ENCODE measurements around the gene GRIK4.

The GRIK4 gene

DNA sequence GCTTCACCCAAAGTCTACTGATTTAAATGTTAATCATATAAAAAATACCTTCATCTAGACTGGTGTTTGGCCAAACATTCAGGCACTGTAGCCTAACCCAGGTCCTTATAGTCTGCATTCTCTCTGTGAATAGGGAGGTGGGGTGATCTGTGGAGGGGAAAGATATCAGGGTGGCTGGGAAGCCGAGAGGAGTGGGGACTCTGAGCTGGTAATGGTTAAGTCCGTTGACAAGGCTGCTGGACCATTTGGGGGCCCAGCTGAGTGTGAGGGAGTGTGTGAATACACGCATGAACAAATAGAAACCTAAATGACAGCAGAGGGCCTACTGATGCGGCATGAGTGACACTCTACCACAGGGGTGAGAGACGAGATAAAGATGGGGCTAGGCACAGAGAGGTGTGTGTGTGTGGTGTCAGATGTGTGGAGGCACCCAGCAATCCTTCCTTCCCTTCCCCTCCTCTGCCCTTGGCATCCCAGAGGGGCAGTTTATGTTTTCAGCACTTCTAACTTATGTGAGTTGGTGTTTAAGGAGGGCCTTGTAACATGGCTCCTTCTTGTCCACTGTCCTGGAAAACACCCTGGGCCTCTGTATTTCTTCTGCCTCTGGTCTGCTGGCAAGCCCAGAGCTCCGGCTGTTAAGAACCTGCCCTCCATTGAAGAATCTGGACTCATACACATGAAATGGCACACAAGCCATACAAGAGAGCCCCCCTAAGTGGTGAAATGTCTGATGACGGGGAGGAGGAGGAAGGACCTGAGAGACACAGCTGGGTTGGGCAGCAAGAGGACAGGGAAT lies 263.2 kb downstream of the GRIK4 start:
- H3K4me3 ChIP-seq (ENCODE audit: low read length) = no peak overlapping the region
- no peak for DNase-seq (ENCODE audit: low read depth)
- TF ChIP-seq, protein P1, sequence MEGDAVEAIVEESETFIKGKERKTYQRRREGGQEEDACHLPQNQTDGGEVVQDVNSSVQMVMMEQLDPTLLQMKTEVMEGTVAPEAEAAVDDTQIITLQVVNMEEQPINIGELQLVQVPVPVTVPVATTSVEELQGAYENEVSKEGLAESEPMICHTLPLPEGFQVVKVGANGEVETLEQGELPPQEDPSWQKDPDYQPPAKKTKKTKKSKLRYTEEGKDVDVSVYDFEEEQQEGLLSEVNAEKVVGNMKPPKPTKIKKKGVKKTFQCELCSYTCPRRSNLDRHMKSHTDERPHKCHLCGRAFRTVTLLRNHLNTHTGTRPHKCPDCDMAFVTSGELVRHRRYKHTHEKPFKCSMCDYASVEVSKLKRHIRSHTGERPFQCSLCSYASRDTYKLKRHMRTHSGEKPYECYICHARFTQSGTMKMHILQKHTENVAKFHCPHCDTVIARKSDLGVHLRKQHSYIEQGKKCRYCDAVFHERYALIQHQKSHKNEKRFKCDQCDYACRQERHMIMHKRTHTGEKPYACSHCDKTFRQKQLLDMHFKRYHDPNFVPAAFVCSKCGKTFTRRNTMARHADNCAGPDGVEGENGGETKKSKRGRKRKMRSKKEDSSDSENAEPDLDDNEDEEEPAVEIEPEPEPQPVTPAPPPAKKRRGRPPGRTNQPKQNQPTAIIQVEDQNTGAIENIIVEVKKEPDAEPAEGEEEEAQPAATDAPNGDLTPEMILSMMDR (conservative IDR thresholded peaks at IDR 0.05; ENCODE audit: low read length) = no peak

DNA sequence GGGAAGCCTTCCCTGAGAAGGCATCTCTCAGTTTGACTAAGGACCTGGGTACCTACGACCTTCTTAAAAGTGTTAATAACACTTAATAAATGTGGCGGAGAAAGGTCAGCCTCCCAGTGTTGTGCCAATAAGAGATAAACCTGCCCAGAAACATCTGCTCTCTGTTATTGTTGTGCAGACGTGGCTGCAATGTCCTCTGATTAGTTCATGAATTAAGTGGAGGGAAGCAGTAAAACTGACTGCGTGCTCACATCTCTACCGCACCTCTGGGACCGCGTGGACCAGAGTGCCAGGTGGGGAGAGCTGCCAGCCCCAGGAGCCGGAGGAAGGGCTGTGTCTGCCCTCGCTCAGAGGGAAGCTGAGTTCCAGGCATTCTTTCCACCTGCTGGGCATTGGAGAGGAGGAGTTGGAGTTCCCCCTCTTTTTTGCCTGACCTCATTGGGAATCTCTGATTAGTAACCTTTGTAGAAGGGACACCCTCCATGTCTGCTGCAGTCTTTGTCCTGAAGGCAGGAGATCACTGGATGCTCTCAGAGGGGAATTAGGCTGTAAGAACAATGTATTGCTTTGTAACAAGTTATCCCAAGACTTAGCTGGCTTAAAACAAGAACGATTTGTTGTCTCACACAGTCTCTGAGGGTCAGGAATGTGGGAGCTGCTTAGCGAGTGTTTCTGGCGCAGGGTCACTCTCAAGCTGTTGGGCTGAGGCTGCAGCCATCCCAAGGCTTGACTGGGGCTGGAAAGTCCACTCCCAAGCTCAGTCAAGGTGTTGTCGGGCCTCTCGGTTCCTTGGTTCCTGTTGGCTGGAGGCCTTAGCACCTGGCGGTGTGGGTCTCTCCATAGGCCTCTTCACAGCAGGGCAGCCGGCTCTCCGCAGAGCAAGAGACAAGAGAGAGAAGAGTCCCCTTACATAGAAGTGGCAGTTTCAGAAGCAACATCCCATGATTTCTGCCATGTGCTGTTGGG lies 264.7 kb downstream of the GRIK4 start:
- no peak overlapping the region for H3K4me3 ChIP-seq (ENCODE audit: low read length)
- no peak for DNase-seq (ENCODE audit: low read depth)
- TF ChIP-seq, protein P1 (conservative IDR thresholded peaks at IDR 0.05; ENCODE audit: low read length) = no peak

DNA sequence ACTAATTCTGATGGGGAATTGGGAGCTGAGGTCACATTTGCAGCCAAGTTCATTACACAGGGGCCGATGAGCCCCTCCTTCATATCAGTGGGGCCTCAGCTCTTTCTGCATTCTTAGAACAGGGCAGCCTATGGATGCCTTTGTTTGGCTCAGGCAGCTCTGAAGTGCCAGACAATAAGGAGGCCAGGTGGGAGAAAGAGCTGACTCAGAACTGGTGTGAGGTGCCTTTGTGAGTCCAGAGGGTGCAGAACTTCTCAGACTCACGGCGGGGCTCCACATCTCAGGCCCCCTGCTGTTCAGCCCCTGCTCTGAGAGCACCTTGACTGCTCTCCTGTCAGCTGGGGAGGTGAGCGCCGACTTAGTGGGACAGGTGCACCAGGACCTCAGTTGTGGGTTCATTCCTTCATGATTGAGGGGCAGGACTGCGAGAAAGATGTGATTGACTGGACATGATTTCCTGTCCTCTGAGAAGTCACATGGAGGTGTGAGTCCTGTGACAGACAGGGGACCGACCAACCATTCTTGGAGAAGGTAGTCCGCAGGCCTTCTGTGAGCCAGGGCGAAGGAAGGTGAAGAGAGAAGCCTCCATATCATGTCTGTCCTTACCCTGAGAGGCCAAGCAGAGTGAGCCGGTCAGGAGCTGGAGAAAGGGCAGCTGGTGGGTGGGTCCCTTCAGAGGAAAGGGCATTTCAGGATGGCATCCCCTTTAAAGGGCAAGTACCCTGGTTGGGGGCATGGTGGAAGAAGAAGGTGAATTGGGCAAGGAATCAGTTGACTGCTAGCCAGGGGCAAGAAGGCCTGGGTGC lies 267.3 kb downstream of the GRIK4 start:
- no peak for DNase-seq (ENCODE audit: low read depth)
- H3K4me3 ChIP-seq (ENCODE audit: low read length) = no peak overlapping the region
- TF ChIP-seq, protein P1 (conservative IDR thresholded peaks at IDR 0.05; ENCODE audit: low read length) = no peak

DNA sequence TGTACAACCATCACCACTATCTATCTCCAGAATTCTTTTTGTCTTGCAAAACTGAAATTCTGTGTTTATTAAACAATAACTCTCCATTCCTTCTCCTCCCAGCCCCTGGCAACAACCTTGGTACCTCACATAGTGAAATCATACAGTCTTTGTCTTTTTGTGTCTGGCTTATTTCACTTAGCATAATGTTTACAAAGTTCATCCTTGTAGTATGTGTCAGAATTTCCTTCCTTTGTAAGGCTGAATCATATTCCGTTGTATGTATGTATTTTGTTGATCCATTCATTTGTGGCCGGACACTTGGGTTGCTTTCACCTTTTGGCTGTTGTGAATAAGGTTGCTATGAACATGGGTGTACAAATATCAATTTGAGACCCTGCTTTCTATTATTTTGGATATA lies 268.7 kb downstream of the GRIK4 start:
- TF ChIP-seq, protein P1 (conservative IDR thresholded peaks at IDR 0.05; ENCODE audit: low read length) = no peak
- no peak overlapping the region for H3K4me3 ChIP-seq (ENCODE audit: low read length)
- no peak for DNase-seq (ENCODE audit: low read depth)

DNA sequence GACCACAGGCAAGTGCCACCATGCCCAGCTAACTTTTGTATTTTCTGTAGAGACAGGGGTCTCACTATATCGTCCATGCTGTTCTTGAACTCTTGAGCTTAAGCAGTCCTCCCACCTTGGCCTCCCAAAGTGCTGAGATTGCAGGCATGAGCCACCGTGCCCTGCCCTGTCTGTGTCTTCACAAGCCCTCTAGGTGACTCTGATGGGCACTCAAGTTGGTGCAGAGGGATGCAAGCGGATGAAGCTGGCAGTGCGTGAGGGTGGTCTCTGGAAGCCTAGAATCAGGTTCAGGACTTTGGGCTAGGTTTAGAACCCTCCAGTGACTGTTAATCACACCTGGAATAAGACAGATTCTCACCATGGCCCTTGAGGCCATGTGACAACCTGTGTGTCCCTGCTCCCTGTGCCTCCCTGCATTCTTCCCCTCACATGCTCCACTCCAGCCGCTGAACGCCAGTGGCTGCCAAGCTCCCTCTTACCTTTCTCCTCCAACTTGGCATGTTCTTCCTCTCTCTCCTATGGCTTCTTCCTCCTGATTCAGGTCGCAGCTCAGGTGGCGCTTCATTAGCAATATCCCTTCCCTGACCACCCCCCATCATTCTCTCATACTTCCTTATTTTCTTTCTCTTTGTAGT lies 270.1 kb downstream of the GRIK4 start:
- no peak for DNase-seq (ENCODE audit: low read depth)
- H3K4me3 ChIP-seq (ENCODE audit: low read length) = no peak overlapping the region
- TF ChIP-seq, protein P1 (conservative IDR thresholded peaks at IDR 0.05; ENCODE audit: low read length) = no peak

DNA sequence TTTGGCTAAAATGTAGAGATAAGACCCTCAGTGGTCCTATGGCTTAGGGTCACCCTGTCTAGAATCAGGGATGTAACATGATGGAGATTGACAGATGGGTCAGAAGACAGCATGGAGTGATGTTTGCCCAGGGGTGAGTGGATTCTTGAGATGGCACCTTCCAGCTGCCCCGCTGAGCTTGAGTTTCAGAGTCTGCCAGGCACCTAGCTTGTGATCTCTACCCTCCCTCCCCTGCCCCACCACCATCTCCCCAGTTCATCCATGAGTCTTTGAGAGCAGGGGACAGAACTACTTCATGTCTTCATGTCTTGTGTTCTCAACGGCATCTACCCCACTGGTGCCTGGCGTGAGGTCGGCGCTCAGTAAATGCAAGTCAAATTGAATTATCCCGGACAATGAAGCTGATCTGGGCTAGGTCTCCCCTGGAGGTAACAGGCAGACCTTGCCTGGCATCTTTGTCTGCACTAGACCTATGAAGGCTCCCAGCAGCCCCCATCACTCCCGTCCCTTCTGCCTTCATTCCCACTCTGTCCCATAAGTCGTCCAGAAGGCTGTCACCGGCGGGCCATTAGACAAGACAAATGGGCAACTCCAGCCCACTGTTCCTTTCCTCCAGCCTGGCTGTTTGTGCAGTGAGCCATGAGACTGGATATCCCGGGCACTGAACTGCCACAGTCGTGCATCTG lies 273.2 kb downstream of the GRIK4 start:
- no peak overlapping the region for H3K4me3 ChIP-seq (ENCODE audit: low read length)
- TF ChIP-seq, protein P1 (conservative IDR thresholded peaks at IDR 0.05; ENCODE audit: low read length) = no peak
- no peak for DNase-seq (ENCODE audit: low read depth)
